ENCODE measurements around the gene PAK5.

Gene PAK5

GRCh38 chr20:9711872-9712271 is 127.0 kb downstream of the PAK5 start:
- CTCF ChIA-PET: no interaction called here
- TF ChIP-seq CTCF (IDR thresholded peaks at IDR 0.05; ENCODE audit: control extremely low read depth, extremely low read depth, low read depth, missing control alignments): no peak
- no peak for DNase-seq (ENCODE audit: extremely low spot score)
- POLR2A ChIA-PET: no interaction called here

- DNase-seq (ENCODE audit: extremely low spot score): no peak
- POLR2A ChIA-PET: no interaction called here
- CTCF ChIA-PET: interaction anchor here (2.3 kb wide), 1 partner anchor 10 kb away, joined by 5 read pairs; no protein-coding TSS in a partner anchor
- TF ChIP-seq CTCF (IDR thresholded peaks at IDR 0.05; ENCODE audit: control extremely low read depth, extremely low read depth, low read depth, missing control alignments): no peak
Measured at GRCh38 chr20:9710685-9711084, 128.2 kb downstream of the PAK5 start.

GRCh38 chr20:9705722-9706476 is 133.0 kb downstream of the PAK5 start:
- no peak for DNase-seq (ENCODE audit: extremely low spot score)
- TF ChIP-seq CTCF (IDR thresholded peaks at IDR 0.05; ENCODE audit: control extremely low read depth, extremely low read depth, low read depth, missing control alignments): no peak
- ChIA-PET POLR2A (no interaction called here), CTCF (no interaction called here)

GRCh38 chr20:9699181-9699580 is 139.7 kb downstream of the PAK5 start:
- DNase-seq (ENCODE audit: extremely low spot score): no peak
- no peak for TF ChIP-seq CTCF (IDR thresholded peaks at IDR 0.05; ENCODE audit: control extremely low read depth, extremely low read depth, low read depth, missing control alignments)
- POLR2A ChIA-PET: no interaction called here
- CTCF ChIA-PET: interaction anchor here (1.3 kb wide), 1 partner anchor 10 kb away, joined by 5 read pairs; no protein-coding TSS in a partner anchor

GRCh38 chr20:9689041-9689440 is 149.8 kb downstream of the PAK5 start:
- ChIA-PET POLR2A (no interaction called here), CTCF (no interaction called here)
- TF ChIP-seq CTCF (IDR thresholded peaks at IDR 0.05; ENCODE audit: control extremely low read depth, extremely low read depth, low read depth, missing control alignments): no peak
- no peak for DNase-seq (ENCODE audit: extremely low spot score)

- no peak for DNase-seq (ENCODE audit: extremely low spot score)
- CTCF ChIA-PET: interaction anchor here (0.9 to 1.7 kb wide), 2 partner anchors 14 to 278 kb away, joined by 3 to 4 read pairs; no protein-coding TSS in a partner anchor
- POLR2A ChIA-PET: no interaction called here
- TF ChIP-seq CTCF (IDR thresholded peaks at IDR 0.05; ENCODE audit: control extremely low read depth, extremely low read depth, low read depth, missing control alignments): no peak
Measured at GRCh38 chr20:9686866-9687265, 152.0 kb downstream of the PAK5 start.

Measured in GM10248 (cell line).